ENCODE data around the gene TMEM87B. TPM values are rescaled to one million over a fixed set of nuclear protein-coding genes. Genes with fewer than 3 reads are reported as not detected.

Gene TMEM87B
- total RNA-seq, 1 experiment from 2014 or later, result 10.5 TPM

GRCh38 chr2:112020561-112020960, 34.5 kb upstream of the TMEM87B start:
- Histone ChIP-seq H3K4me1 (ENCODE audit: insufficient read depth, low read length) (peaks cover 5% of the 10 kb centered on the region; the same call in 1 of the 2 replicates), H2BK20ac (ENCODE audit: low read depth, low read length, poor library complexity, severe bottlenecking) (no peak overlapping the region), H3K27ac (ENCODE audit: insufficient read length, low read depth, low read length) (no peak overlapping the region), H3K79me1 (ENCODE audit: insufficient read depth, low read depth, low read length, poor library complexity, severe bottlenecking) (no peaks in the 10 kb centered on the region), H3K27me3 (ENCODE audit: insufficient read depth, low read length) (no peaks in the 10 kb centered on the region), H3T11ph (ENCODE audit: low read length) (no peak overlapping the region), H3K14ac (ENCODE audit: insufficient read depth, low read length) (no peak overlapping the region), H2AK5ac (ENCODE audit: insufficient read length, low read length) (no peak overlapping the region), H3K9me3 (ENCODE audit: control insufficient read depth, low read depth, low read length) (no peaks in the 10 kb centered on the region), H3K23ac (ENCODE audit: insufficient read length, low read depth, low read length) (no peak overlapping the region), H3K56ac (ENCODE audit: insufficient read length, low read depth, low read length) (no peak overlapping the region), H4K5ac (ENCODE audit: insufficient read length, low read depth, low read length) (no peak overlapping the region), H3K79me2 (ENCODE audit: insufficient read depth, low read length) (no peaks in the 10 kb centered on the region), H4K8ac (replicated peaks; ENCODE audit: insufficient read length, low read depth, low read length) (no peak overlapping the region), H2BK5ac (ENCODE audit: insufficient read length, low read length) (no peak overlapping the region), H4K20me1 (ENCODE audit: control insufficient read depth, insufficient read depth, insufficient read length) (no peaks in the 10 kb centered on the region), H2BK12ac (ENCODE audit: insufficient read length, low read depth, low read length) (no peak overlapping the region), H3K9ac (ENCODE audit: extremely low read depth, insufficient read length, low read length) (no peak overlapping the region), H3K18ac (ENCODE audit: insufficient read length, low read depth, low read length) (no peak overlapping the region), H3K23me2 (ENCODE audit: insufficient read length, low read depth, low read length, poor library complexity, severe bottlenecking) (no peaks in the 10 kb centered on the region), H3K4me2 (ENCODE audit: insufficient read depth, insufficient read length, low read length) (no peak overlapping the region), H2BK120ac (ENCODE audit: low read depth, low read length, poor library complexity, severe bottlenecking) (no peak overlapping the region), H3K4ac (ENCODE audit: low read depth, low read length) (no peak overlapping the region), H2BK15ac (ENCODE audit: low read depth, low read length) (no peak overlapping the region), H4K91ac (ENCODE audit: insufficient read length, low read depth, low read length) (no peak overlapping the region), H2AFZ (ENCODE audit: low read length) (no peak overlapping the region)
- Mint-ChIP-seq H3K36me3 (ENCODE audit: insufficient read depth in 1 of 3, low read depth in 3 of 3) (peaks cover 3 to 11% (median 5%) of the 10 kb centered on the region in 3 experiments; a peak in 5 of 7 replicates), H3K4me1 (peaks cover 5 to 9% of the 10 kb centered on the region in 2 experiments), H3K27me3 (ENCODE audit: low read depth) (no peaks in the 10 kb centered on the region), H3K4me3 (no peak overlapping the region), H3K27ac (no peak overlapping the region), H3K9me3 (no peaks in the 10 kb centered on the region)
- no CpG with 5 or more reads among the region's 3 CpGs for WGBS (ENCODE audit: extremely low coverage, insufficient read length, low lambda C conversion rate)
- peak; percentile 61 for TF ChIP-seq CTCF (conservative IDR thresholded peaks at IDR 0.05)
- DNase-seq, result peak; percentile 63
